GM12872 (cell line): ENCODE data around the gene SORT1.

Experiments used
- CTCF ChIP-seq: IDR thresholded peaks from 3 replicates; pipeline ENCODE4 v1.5.1; 2011; ENCODE audit warnings: low read depth, mild to moderate bottlenecking, low read length, moderate library complexity; ENCODE audit not compliant: insufficient read depth

Gene SORT1

GRCh38 chr1:109383087-109383779 lies 14.5 kb downstream of the SORT1 start:
- TF ChIP-seq CTCF = no peak

GRCh38 chr1:109381573-109381972 lies 16.1 kb downstream of the SORT1 start:
- no peak for TF ChIP-seq CTCF

GRCh38 chr1:109379907-109380306 lies 17.8 kb downstream of the SORT1 start:
- no peak for TF ChIP-seq CTCF

- TF ChIP-seq CTCF = no peak
Observed at GRCh38 chr1:109379422-109379821, 18.3 kb downstream of the SORT1 start.

- TF ChIP-seq CTCF = no peak
Observed at GRCh38 chr1:109377698-109378097, 20.0 kb downstream of the SORT1 start.

GRCh38 chr1:109373126-109373525 lies 24.6 kb downstream of the SORT1 start:
- no peak for TF ChIP-seq CTCF

- no peak for TF ChIP-seq CTCF
Observed at GRCh38 chr1:109372281-109372680, 25.4 kb downstream of the SORT1 start.
